ENCODE data around the gene NFIX.
"Not testable (repeated sequence)": the region's sequence is repeated elsewhere in the genome, so short reads cannot be mapped to it uniquely, and the experiment has no call there.

NFIX gene

DNA sequence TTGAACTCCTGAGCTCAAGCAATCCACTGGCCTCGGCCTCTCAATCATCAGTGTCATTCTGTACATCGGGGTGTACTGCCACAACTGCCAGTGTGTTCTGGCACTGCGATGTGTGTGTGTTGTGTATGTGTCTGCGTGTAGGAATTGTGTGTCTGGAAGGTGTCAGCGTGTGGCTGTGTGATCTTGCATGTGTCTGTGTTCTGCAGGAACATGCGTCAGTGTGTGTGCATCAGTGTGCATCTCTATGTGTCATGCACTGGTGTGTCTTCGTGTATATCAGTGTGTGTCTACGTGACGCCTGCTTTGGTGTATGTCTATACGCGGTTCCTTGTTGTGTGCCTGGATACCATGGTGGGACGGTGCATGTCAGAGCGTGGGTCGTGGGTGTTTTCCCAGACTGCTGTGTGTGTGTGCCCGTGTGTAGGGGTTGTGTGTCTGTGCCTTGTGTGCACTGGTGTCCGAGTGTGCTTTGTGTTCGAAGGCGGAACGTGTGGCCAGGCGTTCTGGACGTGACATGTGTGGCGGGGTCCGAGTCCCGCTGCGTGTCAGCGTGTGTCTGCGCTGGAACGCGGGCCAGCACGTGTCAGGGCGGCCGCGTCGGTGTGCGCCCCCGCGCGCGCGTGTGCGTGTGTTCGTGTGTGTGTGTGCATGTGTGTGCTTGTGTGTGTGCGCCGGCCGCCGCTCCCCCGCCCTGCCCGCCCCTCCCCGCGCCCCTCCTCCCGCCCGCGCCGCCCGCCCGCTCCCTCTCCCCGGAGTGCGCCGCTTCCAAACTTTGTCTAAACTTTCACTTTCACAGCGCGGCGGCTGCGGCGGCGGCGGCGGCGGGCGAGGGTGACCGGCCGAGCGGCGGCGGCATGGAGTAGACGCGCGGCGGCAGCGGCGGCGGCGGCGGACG, at the start of gene NFIX:
Gene NFIX, plus strand, starts transcription at position 775 of the 895 bp plus-strand sequence. CDS start 363 bp downstream, outside the sequence.
- peak; percentile 84 for DNase-seq

DNA sequence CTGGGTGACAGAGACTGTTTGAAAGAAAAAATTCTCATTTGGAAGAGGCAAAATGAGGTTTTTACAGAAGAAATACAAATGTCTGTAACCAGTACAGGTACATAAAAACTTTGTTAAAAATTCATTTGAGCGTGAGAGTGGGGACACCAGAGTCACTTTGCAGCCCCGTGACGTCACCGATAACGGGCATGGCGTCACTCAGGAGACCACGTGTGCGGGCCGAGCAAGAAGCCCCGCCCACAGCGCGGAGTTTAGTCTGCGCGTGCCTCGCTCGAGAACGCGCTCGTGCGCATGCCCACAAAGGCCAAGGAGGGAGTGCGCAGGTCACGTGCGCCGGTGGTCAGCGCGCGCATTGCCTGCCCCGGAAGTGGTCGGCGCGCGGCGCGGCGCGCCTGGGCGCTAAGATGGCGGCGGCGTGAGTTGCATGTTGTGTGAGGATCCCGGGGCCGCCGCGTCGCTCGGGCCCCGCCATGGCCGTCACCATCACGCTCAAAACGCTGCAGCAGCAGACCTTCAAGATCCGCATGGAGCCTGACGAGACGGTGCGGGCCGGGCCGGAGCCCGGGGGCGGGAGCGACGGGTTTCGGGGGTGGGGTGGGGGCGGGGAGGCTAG, 49.7 kb upstream of the NFIX start, which contains the start of gene RAD23A:
Gene RAD23A, plus strand, starts transcription at position 384 of the 613 bp plus-strand sequence. Its CDS starts 87 bp downstream, at position 471.
- peak; percentile 98 for DNase-seq

DNA sequence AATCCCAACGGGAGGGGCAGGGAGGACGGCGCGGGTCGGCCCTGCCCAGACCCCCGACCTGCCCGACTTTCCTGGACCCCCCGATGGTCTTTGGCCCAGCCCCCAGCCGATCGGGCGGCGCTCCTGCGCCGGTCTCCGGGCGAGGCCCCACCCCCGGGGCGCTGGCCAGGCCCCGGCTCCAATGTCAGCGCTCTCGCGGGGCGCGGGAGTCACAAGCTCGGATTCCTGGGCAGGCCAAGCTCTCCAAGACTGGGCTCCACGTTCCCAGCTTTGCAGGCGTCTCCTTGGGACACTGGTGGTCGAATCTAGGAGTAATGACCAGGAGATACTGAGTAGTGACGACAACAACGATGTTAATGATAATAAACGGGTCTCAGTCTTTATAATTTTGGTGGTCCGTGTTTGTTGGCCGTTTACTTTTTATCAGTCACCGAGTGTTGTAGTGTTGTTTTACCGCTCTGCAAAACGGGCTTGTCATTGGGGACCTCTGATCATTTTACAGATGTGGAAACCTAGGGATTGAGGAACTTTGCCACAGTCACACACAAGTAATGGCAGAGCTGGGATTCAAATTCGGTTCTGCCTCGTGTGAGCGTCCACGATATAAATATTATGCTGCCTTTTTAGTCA, 49.1 kb upstream of the NFIX start:
- DNase-seq = peak; percentile 80

DNA sequence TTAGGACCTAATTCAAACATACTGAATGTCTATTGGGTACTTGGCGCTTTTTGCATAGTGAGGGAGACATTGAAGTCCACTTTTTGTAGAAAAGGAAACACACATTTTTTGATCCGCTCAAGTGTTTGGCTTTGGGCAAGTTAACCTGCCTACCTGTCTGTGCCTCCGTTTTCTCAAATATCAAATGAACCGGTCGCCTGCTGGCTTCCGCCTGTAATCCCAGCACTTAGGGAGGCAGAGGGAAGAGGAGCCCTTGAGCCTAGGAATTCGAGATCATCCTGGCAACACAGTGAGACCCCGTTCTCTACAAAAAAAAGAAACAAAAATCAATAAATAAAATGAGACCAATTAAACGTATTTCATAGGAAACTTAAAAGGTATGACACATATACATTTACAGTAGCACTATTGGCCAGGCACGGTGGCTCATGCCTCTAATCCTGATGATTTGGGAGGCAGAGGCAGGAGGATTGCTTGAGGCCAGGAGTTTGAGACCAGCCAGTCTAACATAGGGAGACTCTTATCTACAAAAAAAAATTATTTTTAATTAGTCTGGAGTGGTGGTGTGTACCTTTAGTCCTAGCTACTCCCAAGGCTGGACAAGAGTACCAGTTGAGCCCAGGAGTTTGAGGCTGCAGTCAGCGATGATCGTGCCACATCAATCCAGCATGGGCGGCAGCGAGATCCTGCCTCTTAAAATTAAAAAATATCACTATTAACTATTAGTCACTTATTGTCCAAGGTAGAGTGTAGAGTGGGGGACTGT, 48.4 kb upstream of the NFIX start:
- DNase-seq = no peak

DNA sequence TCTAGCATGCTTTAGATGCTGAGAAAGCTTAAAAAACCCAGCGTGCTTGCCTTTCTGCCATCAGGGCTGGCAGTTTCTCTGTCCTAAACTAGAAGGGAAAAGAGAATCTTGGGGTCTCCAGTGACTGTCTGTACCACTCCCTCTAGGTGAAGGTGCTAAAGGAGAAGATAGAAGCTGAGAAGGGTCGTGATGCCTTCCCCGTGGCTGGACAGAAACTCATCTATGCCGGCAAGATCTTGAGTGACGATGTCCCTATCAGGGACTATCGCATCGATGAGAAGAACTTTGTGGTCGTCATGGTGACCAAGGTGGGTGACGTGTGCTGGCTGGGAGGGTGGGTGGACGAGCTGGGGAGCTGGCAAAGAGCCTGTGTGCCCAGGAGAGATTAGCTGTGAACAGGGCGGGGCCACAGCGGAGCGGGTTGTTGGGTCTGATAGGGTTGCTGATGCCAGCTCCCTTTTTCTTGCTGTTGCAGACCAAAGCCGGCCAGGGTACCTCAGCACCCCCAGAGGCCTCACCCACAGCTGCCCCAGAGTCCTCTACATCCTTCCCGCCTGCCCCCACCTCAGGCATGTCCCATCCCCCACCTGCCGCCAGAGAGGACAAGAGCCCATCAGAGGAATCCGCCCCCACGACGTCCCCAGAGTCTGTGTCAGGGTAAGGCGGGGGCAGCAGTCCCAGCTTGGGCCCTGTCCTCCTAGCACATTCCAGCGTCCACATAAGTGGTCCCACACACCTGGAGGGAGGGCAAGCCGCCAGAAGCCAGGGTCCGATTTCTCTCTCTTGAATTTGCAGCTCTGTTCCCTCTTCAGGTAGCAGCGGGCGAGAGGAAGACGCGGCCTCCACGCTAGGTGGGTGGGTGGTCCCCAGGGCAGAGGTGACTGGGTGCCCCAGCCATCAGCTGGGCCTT, 47.3 kb upstream of the NFIX start:
- no peak for DNase-seq

DNA sequence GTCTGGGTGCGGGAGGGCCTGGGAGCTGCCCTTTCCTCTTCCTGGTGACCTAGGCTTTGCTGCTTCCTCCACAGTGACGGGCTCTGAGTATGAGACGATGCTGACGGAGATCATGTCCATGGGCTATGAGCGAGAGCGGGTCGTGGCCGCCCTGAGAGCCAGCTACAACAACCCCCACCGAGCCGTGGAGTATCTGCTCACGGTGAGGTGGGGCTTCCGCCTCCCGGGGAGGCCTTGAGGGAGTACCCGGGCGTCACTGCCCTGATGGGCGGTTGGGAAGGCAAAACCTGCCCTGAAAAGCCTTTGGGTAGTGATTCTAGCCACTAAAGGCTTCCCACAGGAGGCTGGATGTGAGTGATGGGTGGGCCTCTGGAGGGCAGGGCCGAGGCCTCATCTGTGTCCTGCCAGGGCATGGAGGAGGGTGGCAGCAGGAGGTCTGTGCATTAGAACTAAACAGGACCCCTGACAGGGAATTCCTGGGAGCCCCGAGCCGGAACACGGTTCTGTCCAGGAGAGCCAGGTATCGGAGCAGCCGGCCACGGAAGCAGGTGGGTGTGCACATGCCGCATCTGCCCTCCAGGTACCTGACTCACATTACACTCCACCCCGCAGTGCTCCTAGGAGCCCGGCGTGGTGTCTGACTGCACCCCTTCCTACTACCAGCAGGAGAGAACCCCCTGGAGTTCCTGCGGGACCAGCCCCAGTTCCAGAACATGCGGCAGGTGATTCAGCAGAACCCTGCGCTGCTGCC, 46.5 kb upstream of the NFIX start:
- no peak for DNase-seq

DNA sequence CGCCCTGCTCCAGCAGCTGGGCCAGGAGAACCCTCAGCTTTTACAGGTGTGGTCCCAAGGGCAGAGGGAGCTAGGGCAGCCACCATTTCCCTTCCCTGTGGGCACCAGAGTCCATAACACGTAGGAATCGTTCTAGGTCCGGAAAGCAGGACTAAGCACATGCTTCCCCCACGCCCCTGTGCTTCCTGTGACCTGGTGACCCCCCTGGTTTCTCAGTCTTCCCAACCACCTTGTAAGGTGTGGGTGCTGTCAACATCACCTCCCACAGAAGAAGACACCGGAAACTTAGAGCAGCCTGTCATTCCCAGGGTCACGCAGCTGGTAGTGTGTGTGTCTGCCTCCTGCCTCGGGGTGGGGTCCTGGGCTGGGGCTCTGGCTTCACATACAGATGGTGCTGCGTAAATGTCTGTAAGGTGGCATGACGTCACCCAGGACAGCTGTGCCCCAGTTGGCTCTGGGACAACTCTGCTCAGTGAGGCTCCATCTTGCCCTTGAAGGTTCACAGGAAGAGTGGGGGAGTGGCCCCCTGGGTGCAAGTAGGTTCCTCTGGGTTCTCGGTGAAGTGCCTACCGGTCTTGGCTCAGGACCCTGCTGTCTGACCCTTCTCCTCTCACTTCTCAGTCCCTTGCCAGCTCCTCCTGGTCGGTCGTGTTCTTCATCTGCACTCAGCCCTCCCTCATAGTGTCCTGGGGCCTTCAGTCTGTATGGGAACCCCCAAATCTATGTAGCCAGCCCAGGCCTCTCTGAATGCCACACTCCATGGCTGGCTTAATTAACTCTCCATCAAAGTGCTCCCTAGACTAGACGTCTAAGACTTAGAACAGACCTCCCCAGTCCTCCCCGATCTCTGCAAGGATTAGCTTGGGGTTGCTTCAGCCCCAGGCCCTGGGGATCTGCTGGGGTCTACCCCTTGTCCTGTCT, 45.7 kb upstream of the NFIX start:
- no peak for DNase-seq

DNA sequence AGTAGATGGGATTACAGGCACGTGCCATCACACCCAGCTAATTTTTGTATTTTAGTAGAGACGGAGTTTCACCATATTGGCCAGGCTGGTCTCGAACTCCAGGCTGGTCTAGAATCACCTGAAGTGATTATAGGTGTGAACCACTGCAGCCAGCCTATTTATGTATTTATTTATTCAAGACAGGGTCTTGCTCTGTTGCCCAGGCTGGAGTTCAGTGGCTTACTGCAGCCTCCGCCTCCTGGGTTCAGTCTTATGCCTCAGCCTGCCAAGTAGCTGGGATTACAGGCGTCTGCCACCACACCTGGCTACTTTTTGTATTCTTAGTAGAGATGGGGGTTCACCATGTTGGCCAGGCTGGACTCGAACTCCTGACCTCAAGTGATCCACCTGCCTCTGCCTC, 43.2 kb upstream of the NFIX start:
- DNase-seq = not testable (repeated sequence)

DNA sequence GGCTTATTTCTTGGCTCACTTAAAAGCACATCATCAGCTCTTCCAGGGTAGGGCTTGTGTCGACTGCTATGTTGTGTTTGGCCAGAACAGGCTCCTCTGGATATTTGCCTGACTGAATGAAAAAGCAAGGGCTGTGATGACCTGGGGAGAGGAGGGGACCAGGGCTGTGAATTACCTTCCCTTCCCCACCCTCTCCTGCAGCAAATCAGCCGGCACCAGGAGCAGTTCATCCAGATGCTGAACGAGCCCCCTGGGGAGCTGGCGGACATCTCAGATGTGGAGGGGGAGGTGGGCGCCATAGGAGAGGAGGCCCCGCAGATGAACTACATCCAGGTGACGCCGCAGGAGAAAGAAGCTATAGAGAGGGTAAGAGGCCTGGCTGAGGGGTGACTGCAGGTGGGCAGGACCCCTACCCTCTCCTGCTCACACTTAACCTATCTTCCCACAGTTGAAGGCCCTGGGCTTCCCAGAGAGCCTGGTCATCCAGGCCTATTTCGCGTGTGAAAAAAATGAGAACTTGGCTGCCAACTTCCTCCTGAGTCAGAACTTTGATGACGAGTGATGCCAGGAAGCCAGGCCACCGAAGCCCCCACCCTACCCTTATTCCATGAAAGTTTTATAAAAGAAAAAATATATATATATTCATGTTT, 42.7 kb upstream of the NFIX start:
- peak; percentile 55 for DNase-seq

DNA sequence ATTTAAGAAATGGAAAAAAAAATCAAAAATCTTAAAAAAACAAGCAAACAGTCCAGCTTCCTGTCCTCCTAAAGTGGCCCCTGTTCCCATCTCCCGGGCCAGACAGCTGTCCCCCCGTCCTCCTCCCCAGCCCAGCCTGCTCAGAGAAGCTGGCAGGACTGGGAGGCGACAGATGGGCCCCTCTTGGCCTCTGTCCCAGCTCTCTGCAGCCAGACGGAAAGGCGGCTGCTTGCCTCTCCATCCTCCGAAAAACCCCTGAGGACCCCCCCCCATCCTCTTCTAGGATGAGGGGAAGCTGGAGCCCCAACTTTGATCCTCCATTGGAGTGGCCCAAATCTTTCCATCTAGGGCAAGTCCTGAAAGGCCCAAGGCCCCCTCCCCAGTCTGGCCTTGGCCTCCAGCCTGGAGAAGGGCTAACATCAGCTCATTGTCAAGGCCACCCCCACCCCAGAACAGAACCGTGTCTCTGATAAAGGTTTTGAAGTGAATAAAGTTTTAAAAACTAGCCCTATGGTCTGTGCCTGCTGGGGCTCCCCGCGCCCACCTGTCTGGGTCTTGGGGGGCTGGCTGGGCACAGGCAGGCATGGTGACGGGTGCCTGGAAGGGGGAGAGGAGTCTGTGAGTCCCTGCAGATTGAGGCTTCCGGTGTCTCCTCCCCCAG, 42.0 kb upstream of the NFIX start:
- DNase-seq = peak; percentile 83

DNA sequence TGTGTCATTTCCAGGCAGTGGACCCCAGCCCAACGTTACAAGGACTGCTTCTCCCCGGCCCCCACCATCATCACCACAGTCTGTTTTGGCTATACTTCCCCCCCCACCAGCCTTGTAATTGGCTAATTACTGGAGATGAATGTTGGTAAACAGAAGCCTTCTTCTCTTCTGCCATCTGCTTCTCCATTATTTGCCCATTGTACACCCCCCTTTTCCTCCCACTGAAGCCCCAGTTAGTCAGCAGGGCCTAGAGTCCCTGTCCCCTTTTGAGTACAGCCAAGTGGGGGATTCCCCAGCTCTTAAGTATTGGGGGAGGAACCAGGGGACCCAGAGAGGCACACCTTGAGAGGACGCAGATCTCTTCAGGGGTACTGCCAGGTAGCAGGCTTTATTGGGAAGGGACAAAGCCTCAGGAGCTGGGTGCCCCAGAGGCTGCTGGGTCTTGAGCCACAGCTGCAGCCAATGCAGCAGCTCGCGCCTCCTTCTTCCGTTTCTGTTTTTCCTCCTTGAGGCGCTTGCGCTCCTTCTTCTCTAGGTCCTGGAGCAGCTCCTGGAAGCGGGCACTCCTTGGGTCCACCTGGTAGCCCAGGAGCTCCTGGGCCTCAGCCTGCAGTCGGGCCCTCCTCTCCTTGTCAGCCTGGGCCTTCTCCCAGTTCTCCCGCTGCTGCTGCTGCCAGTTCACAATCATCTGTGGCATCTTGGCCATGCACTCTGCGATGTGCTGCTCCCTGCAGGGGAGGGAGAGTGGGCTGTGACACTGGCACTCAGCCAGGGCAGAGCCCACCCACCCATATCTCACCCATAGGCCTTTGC, 41.3 kb upstream of the NFIX start:
- no peak for DNase-seq

DNA sequence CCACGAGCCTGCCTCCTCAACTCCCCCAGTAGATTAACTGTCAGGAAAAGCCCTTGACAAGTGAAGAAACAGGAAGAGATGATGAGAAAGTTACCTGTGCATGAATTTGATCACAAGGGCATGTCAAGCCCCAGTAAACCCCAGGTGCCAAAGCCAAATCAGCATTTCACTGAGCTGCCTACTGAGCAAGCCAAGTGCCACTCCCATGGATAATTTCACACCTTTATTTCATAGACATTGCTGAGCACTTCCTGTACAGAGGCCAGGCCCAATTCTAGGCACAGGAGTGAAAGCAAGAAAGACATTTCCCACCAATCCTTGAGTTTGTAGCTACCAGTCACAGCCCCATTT, 40.7 kb upstream of the NFIX start:
- no peak for DNase-seq

DNA sequence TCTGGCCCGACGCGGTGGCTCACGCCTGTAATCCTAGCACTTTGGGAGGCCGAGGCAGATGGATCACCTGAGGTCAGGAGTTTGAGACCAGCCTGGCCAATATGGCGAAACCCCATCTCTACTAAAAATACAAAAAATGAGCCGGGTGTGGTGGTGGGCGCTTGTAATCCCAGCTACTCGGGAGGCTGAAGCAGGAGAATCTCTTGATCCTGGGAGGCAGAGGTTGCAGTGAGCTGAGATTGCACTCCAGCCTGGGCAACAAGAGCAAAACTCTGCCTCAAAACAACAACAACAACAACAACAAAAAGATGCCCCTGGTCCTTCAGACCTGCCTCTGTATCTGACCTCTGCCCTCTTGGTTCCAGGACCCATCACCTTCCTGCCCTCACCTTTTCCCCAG, 39.7 kb upstream of the NFIX start:
- DNase-seq = not testable (repeated sequence)

DNA sequence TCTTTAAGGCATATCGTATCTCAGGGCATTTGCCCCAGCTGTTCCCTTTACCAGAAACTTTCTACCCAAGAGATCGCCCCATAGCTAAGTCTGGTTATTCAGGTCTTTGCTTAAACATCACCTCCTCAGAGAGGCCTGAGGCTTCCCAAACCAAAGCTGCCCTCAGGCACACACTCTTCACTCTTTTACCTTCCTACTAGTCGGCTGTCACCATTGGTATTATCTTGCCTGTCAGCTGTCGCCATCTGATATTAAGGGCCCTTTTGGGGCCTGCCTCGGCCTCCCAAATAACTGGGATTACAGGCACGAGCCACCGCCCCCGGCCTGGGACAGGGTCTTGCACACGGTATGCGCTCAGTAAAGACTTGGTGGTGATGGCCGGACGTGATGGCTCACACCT, 39.3 kb upstream of the NFIX start:
- DNase-seq = no peak

DNA sequence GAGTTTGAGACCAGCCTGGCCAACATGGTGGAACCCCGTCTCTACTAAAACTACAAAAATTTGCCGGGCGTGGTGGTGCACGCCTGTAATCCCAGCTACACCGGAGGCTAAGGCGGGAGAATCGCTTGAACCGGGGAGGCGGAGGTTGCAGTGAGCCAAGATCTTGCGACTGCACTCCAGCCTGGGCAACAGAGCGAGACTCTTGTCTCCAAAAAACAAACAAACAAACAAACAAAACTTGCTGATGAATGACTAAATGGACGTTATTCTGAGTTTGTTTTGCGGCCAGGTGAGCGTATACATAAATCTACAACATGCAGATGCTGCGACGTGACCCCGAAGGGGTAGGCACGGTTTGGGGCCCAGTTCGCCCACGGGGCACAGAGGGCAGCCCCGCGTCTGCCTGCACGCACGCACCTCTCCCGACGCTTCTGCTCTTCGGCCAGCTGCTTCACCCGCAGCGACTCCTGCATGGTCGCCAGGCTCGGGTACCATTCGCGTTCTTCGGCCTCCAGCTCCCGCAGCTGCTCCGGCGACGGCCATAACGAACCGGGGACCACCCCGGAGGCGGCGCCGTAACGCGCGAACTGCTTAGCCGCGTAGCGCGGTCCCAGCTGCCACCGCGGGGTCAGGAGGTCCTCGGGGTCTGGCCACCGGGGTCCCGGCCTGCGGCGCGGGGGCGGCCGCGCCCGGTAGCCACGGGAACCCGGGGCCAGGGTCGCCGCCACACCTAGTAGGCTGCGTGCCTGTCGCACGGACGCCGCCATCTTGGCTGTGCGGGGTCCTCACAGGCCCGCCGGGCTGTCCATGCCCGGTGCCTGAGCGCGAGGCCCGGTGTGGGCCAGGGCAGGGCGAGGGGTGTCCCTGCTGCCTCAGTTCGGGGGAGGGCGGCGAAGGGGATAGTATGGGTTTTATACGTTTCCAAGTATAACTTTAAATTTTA, 38.6 kb upstream of the NFIX start, which contains the start of gene GADD45GIP1:
Gene GADD45GIP1, minus strand, starts transcription at position 778 of the 943 bp plus-strand sequence. Its CDS starts 11 bp downstream, at position 767.
- peak; percentile 89 for DNase-seq

DNA sequence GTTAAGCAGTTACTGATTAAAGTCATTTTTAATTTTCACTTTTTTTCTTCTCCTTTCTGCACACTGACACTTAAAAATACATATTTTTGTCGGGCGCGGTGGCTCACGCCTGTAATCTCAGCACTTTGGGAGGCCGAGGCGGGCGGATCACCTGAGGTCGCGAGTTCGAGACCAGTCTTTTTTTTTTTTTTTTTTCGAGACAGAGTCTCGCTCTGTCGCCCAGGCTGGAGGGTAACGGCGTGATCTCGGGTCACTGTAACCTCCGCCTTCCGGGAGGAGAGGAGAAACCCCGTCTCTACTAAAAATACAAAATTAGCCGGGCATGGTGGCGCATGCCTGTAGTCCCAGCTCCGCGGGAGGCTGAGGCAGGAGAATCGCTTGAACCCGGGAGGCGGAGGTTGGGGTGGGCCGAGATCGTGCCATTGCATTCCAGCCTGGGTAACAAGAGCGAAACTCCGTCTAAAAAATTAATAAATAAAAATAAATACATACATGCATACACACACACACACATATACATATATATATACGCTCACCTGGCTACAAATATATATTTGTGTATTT, 37.8 kb upstream of the NFIX start:
- not testable (repeated sequence) for DNase-seq
